ENCODE results near the gene CHEK2.
A peak's percentile ranks its signal among the peaks of the same experiment; 100 is the strongest.
"Not testable (repeated sequence)": the region's sequence is repeated elsewhere in the genome, so short reads cannot be mapped to it uniquely, and the experiment has no call there.

The CHEK2 gene

GRCh38 chr22:28741200-28741784 lies 328 bp downstream of the CHEK2 start:
- Histone ChIP-seq H3K79me2 (ENCODE audit: low read length) (peaks cover 72% of the 10 kb centered on the region), H3K36me3 (replicated peaks; ENCODE audit: insufficient read depth, low read length) (0 out of 2 replicates have a peak, but pooled peaks cover 4% of the 10 kb centered on the region), H3K9ac (ENCODE audit: low read length) (peak overlapping the region; percentile 93), H2AFZ (ENCODE audit: low read length) (peak overlapping the region; percentile 84), H3F3A (ENCODE audit: insufficient read depth, low read length) (peaks cover 4% of the 10 kb centered on the region; the same call in 1 of the 2 replicates), H3K9me3 (replicated peaks; ENCODE audit: insufficient read depth, low read length) (no peaks in the 10 kb centered on the region), H3K27me3 (replicated peaks; ENCODE audit: insufficient read depth, low read length) (no peaks in the 10 kb centered on the region), H4K20me1 (ENCODE audit: insufficient read depth, low read length) (no peaks in the 10 kb centered on the region), H3K4me2 (ENCODE audit: low read depth, low read length) (peak overlapping the region; percentile 91), H3K4me3 (ENCODE audit: low read length) (peak overlapping the region; percentile 99), H3K4me1 (ENCODE audit: low read length) (peaks cover 10% of the 10 kb centered on the region; the same call in 1 of the 2 replicates), H3K27ac (ENCODE audit: low read length) (peak overlapping the region; percentile 52; the same call in 1 of the 2 replicates), H3K9me2 (replicated peaks; ENCODE audit: insufficient read depth, low read length) (no peaks in the 10 kb centered on the region)
- DNase-seq: no peak
- TF ChIP-seq CTCF (IDR thresholded peaks at IDR 0.05; ENCODE audit: low read length) (peak; percentile 14), EZH2phosphoT487 (IDR thresholded peaks at IDR 0.05; ENCODE audit: low read length) (no peak), EZH2 (optimal IDR thresholded peaks at IDR 0.05; ENCODE audit: low read depth, low read length) (no peak)

- peaks cover 10% of the 10 kb centered on the region; the same call in 1 of the 2 replicates for H3K4me1 ChIP-seq (ENCODE audit: low read length)
- H3K9me3 ChIP-seq (replicated peaks; ENCODE audit: insufficient read depth, low read length); H3K4me3 ChIP-seq (ENCODE audit: low read length); H3K9me2 ChIP-seq (replicated peaks; ENCODE audit: insufficient read depth, low read length); H3K36me3 ChIP-seq (replicated peaks; ENCODE audit: insufficient read depth, low read length); H3F3A ChIP-seq (ENCODE audit: insufficient read depth, low read length); H3K27me3 ChIP-seq (replicated peaks; ENCODE audit: insufficient read depth, low read length); DNase-seq; H3K27ac ChIP-seq (ENCODE audit: low read length); H3K9ac ChIP-seq (ENCODE audit: low read length); H2AFZ ChIP-seq (ENCODE audit: low read length); H3K4me2 ChIP-seq (ENCODE audit: low read depth, low read length); H4K20me1 ChIP-seq (ENCODE audit: insufficient read depth, low read length): not testable (repeated sequence)
- H3K79me2 ChIP-seq (ENCODE audit: low read length): peaks cover 86% of the 10 kb centered on the region
These were observed 2.7 kb downstream of the CHEK2 start for GRCh38 chr22:28738876-28739275.

- Histone ChIP-seq H2AFZ (ENCODE audit: low read length) (no peak overlapping the region), H3K4me3 (ENCODE audit: low read length) (no peak overlapping the region), H3K9ac (ENCODE audit: low read length) (no peak overlapping the region), H3K27me3 (replicated peaks; ENCODE audit: insufficient read depth, low read length) (no peaks in the 10 kb centered on the region), H4K20me1 (ENCODE audit: insufficient read depth, low read length) (no peaks in the 10 kb centered on the region), H3K27ac (ENCODE audit: low read length) (no peak overlapping the region), H3K79me2 (ENCODE audit: low read length) (peaks cover 83% of the 10 kb centered on the region), H3K4me1 (ENCODE audit: low read length) (peaks cover 1% of the 10 kb centered on the region; the same call in 1 of the 2 replicates), H3F3A (ENCODE audit: insufficient read depth, low read length) (peaks cover 4% of the 10 kb centered on the region; the same call in 1 of the 2 replicates), H3K4me2 (ENCODE audit: low read depth, low read length) (no peak overlapping the region), H3K36me3 (replicated peaks; ENCODE audit: insufficient read depth, low read length) (no peaks in the 10 kb centered on the region; the same call in 1 of the 2 replicates), H3K9me2 (replicated peaks; ENCODE audit: insufficient read depth, low read length) (no peaks in the 10 kb centered on the region), H3K9me3 (replicated peaks; ENCODE audit: insufficient read depth, low read length) (no peaks in the 10 kb centered on the region)
- TF ChIP-seq EZH2 (optimal IDR thresholded peaks at IDR 0.05; ENCODE audit: low read depth, low read length) (no peak), CTCF (IDR thresholded peaks at IDR 0.05; ENCODE audit: low read length) (no peak), EZH2phosphoT487 (IDR thresholded peaks at IDR 0.05; ENCODE audit: low read length) (no peak)
- no peak for DNase-seq
These were observed 3.9 kb downstream of the CHEK2 start for GRCh38 chr22:28737701-28738100.
